Activated CD8-positive, alpha-beta memory T cell treated with anti-CD3 and anti-CD28 coated beads, Interleukin-2, amount 10 ng/mL, durations not matched to agents 7 days and 5 days (primary cell): ENCODE results near the gene MRGPRE. TPM values are rescaled to one million over a fixed set of nuclear protein-coding genes. Genes with fewer than 3 reads are reported as not detected.

Experiments
- ATAC-seq: fragments of 150-1000 bp; cut with Tn5 transposase; one replicate; pipeline ENCODE4 v1.10.0; 2021; ENCODE audit warnings: moderate library complexity
- CTCF ChIA-PET: fragments of 350-600 bp; sonication (Branson Sonifier 250); formaldehyde crosslinking; loops from one replicate; lab custom pipeline; 2021; ENCODE audit warnings: antibody characterized with exemption; lab: Charles Lee
- DNase-seq: peaks from one replicate; pipeline ENCODE4 v3.0.0-alpha.2; 2020
- H3K27ac Mint-ChIP-seq: one replicate; pipeline ENCODE4 v1.8.0; 2021; ENCODE audit warnings: mild to moderate bottlenecking, mixed read lengths
- H3K27me3 Mint-ChIP-seq: one replicate; pipeline ENCODE4 v1.8.0; 2021; ENCODE audit warnings: mixed read lengths
- H3K36me3 Mint-ChIP-seq: one replicate; pipeline ENCODE4 v1.8.0; 2021; ENCODE audit warnings: mild to moderate bottlenecking, mixed read lengths
- H3K4me1 Mint-ChIP-seq: one replicate; pipeline ENCODE4 v1.8.0; 2021; ENCODE audit warnings: mixed read lengths
- H3K4me3 Mint-ChIP-seq: one replicate; pipeline ENCODE4 v1.8.0; 2021; ENCODE audit warnings: mild to moderate bottlenecking, moderate library complexity, mixed read lengths
- H3K9me3 Mint-ChIP-seq: one replicate; pipeline ENCODE4 v1.8.0; 2022; ENCODE audit warnings: low read depth, mixed read lengths
- total RNA-seq, 2 experiments: library from RNA; stranded (reverse); gene quantifications; one replicate each; pipeline ENCODE4 v1.2.3, GENCODE V29; 2021

MRGPRE gene
- total RNA-seq, 2 experiments from 2014 or later = not detected

DNA sequence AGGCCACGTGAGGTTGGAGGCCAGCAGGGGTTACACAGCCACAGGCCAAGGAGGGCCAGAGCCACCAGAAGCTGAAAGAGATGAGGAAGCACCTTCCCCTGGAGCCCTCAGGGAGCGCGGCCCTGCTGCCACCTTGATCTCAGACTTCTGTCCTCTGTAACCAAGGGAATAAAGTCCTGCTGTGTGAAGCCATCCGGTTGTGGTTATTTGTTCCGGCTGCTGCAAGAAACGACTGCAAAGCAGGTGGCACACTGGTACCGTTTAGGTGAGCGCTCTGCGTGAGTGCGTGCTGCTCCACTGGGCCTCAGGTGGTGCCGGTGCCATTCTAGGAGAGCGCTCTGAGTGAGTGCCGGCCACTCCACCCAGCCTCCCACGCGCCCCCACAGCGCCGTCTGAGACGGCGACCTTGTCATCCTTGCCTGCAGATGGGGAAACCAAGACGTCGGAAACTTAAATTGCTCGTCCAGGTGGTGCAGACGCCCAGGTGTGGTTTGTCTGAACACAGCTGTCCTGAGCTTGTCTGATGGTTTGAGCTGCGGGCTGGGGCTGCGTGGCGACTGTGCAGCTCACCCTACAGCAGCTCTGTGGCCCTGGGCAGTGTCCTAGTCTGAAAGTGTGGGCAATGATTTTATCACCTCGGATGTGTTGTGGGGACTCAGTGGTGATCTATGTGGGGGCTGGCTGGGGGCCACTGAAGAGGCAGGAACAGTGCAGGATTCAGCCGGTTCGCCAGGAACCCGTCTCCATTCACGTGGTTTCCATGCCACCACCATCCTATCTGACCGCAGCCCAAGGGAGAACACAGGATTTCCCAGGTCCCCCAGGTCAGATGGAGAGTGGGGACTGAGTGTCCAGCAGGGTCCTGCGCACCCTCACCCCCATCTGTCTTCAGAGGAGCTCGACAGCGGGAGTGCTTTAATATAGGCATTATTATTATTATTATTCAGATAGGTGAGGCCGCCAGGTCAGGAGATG, 9.0 kb downstream of the MRGPRE start:
- H3K9me3 Mint-ChIP-seq = no peaks in the 10 kb centered on the region

DNA sequence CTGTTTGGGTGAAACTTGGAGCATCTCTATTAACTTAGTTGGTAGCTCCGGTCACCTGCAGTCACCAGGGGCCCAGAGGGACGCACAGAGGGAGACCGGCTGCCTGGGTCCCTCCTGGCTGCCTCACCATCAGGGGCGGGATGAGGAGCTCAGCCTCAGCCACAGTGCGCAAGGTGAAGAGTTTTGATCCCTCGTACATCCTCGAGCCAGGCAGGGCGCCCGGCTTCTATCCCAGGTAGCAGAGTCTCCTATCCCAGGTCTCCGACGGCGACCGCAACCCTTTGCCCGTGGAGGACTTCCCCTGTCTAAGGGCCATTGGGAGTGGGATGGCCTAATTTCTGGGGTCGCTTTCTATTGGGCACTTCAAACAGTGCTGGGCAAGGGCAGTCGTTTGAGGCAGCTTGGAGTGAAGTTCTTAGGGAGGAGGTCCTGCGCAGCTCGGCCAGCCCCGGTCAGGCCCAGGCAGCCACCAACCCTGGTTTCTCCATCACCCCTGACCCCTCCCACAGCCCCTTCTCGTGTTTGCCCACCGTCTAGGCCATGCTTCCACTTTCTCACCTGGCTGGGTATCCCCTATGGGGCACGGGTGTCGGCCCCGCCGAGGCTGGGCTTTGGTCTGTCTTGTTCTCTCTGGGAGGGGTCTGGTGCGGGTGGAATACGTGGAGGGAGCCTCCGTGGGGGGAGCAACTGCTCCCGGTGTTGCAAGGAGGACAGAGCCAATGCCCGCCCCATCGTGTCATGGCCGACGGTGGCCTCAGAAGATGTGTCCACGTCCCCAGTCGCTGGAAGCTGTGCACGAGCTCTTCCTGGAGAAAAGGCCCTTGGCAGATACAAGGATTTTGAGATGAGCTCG, 10.0 kb downstream of the MRGPRE start:
- DNase-seq = peak; percentile 37
- no peaks in the 10 kb centered on the region for H3K9me3 Mint-ChIP-seq
- no peaks in the 10 kb centered on the region for H3K36me3 Mint-ChIP-seq
- no peak overlapping the region for H3K27ac Mint-ChIP-seq
- CTCF ChIA-PET = no interaction called here
- no peak for ATAC-seq
- H3K4me3 Mint-ChIP-seq = no peak overlapping the region
- H3K4me1 Mint-ChIP-seq = peaks cover 2% of the 10 kb centered on the region
- peaks cover 8% of the 10 kb centered on the region for H3K27me3 Mint-ChIP-seq

More for the DNA sequence above, 9.0 kb downstream of the MRGPRE start:
- CTCF ChIA-PET = no interaction called here
- H3K27ac Mint-ChIP-seq = no peak overlapping the region
- H3K4me1 Mint-ChIP-seq = peaks cover 2% of the 10 kb centered on the region
- peak; percentile 41 for DNase-seq
- peaks cover 8% of the 10 kb centered on the region for H3K27me3 Mint-ChIP-seq
- ATAC-seq = no peak
- H3K36me3 Mint-ChIP-seq = no peaks in the 10 kb centered on the region
- H3K4me3 Mint-ChIP-seq = no peak overlapping the region

DNA sequence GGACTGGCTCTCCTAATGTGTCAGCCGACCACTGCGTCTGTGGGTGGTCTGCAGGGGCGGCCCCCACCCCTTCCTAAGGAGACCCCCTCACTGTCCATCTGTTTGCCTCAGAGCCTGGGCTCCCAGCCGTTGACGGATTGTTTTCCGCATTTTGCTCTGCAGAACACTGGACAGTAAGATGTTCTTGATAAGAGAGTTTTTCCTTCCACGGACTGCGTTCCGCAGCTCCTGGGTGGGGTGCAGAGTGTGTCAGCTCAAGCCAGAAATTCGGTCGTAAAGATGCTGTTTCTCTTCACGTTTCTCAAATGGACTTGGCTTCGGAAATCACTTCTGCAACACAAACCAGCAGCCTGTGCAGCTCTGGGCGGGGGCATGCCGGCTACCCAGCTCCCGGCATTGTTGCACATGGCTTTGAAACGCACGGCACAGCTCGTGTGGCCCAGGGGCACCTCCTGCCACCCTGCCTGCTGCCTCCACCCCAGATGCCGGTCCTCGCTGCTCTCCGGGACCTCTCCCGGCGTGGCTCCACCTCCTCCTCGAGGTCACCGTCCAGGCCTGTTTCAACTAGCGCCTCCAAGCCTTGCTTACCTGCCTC, 10.7 kb downstream of the MRGPRE start:
- DNase-seq = peak; percentile 29
- CTCF ChIA-PET = no interaction called here
- peaks cover 4% of the 10 kb centered on the region for H3K4me1 Mint-ChIP-seq

GRCh38 chr11:3220521-3221407, 11.5 kb downstream of the MRGPRE start:
- CTCF ChIA-PET = no interaction called here
- ATAC-seq (no peak), DNase-seq (peak; percentile 37)
- peaks cover 8% of the 10 kb centered on the region for H3K27me3 Mint-ChIP-seq
- peaks cover 4% of the 10 kb centered on the region for H3K4me1 Mint-ChIP-seq
- H3K9me3 Mint-ChIP-seq = no peaks in the 10 kb centered on the region
- H3K36me3 Mint-ChIP-seq = no peaks in the 10 kb centered on the region
- H3K27ac Mint-ChIP-seq = no peak overlapping the region
- no peak overlapping the region for H3K4me3 Mint-ChIP-seq

More for the DNA sequence above, 10.7 kb downstream of the MRGPRE start:
- H3K9me3 Mint-ChIP-seq = no peaks in the 10 kb centered on the region
- no peaks in the 10 kb centered on the region for H3K36me3 Mint-ChIP-seq
- no peak for ATAC-seq
- peaks cover 8% of the 10 kb centered on the region for H3K27me3 Mint-ChIP-seq
- H3K27ac Mint-ChIP-seq = no peak overlapping the region
- no peak overlapping the region for H3K4me3 Mint-ChIP-seq

- DNase-seq (peak; percentile 33), ATAC-seq (no peak)
- Mint-ChIP-seq H3K4me3 (no peak overlapping the region), H3K9me3 (no peaks in the 10 kb centered on the region), H3K36me3 (no peaks in the 10 kb centered on the region), H3K27ac (no peak overlapping the region), H3K27me3 (peaks cover 8% of the 10 kb centered on the region), H3K4me1 (peaks cover 4% of the 10 kb centered on the region)
- CTCF ChIA-PET = no interaction called here
These were observed 12.1 kb downstream of the MRGPRE start for GRCh38 chr11:3220101-3220500.

DNA sequence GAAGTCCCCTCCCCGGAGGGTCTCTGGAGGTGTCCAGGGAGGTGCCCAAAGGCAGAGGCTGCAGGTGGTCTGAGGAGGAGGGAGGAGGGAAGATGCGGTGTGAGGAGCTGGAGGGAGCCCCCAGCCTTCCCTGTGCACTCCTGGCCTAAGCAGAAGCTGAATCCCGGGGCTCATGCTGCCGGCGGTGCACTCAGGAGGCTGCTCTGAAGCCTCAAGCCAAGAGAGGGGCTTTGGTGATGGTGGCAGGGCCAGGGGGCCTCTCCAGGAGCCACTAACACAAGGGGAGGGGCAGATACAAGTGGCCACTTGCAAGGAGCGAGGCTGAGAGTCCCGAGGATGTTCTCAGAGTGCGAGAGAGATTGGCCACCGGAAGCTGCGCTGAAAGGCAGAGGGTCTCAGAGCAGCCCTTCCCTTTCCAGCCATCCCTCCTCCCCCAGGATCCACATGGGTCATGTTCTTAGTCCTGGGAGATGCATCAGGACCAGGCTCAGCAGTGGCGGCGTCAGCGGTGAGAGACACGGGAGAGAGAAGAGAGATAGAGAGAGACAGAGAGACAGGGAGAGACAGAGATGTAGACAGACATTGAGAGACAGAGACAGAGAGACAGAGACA, 12.8 kb downstream of the MRGPRE start:
- peaks cover 8% of the 10 kb centered on the region for H3K27me3 Mint-ChIP-seq
- no peak overlapping the region for H3K27ac Mint-ChIP-seq

DNA sequence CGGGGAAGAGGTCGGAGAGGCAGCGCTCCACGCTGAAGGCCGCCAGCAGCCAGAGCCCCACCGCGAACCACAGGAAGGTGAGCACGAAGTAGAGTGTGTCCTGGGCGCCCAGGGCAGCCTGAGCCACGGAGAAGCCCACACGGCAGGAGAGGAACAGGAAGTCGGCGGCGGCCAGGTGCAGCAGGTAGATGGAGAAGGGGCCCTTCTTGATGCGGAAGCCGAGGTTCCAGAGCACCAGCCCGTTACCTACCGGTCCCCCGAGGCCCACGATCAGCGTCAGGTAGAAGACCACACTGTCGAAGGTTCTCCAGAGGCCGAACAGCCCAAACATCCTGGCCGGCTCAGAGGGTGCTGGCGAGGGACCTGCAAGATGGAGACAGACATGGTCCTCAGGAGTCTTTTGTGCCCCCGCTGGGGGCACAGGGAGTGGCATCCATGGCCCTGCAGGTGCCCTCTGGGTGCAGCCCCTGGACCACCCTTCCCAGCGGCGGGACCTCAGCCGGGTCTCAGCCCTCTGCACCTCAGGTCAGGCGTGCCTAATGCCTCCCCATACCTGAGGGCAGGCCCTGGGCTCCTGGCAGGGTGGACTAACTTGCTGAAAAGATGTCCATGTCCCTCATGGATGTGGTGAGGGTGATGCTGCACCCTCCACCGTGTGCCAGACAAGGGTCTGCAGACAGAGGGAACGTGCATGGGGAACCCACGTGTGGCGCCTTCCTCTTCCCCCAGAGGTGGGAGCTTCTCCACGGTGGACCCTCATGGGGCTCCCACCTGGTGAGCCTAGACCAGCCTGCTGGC, 13.5 kb downstream of the MRGPRE start, which contains the start of gene MRGPRG:
Gene MRGPRG (minus strand): TSS at position 331 of the 798 bp plus-strand sequence. CDS start 0 bp downstream, at position 331.
- Mint-ChIP-seq H3K4me3 (no peak within 1 kb of the TSS), H3K27ac (no peak within 1 kb of the TSS), H3K36me3 (no peaks in the 10 kb centered on the region), H3K9me3 (no peaks in the 10 kb centered on the region), H3K27me3 (peaks cover 7% of the 10 kb centered on the region), H3K4me1 (peaks cover 4% of the 10 kb centered on the region)
- CTCF ChIA-PET = interaction anchor here (0.8 kb wide), 1 partner anchor 10 kb away, joined by 3 read pairs; no protein-coding TSS in a partner anchor
- ATAC-seq (no peak), DNase-seq (no peak)

More for the DNA sequence above, 12.8 kb downstream of the MRGPRE start:
- H3K9me3 Mint-ChIP-seq = no peaks in the 10 kb centered on the region
- peaks cover 4% of the 10 kb centered on the region for H3K4me1 Mint-ChIP-seq
- DNase-seq (no peak), ATAC-seq (no peak)
- CTCF ChIA-PET = no interaction called here
- no peak overlapping the region for H3K4me3 Mint-ChIP-seq
- H3K36me3 Mint-ChIP-seq = no peaks in the 10 kb centered on the region

- CTCF ChIA-PET = interaction anchor here (0.8 kb wide), 1 partner anchor 9 kb away, joined by 3 read pairs; no protein-coding TSS in a partner anchor
- Mint-ChIP-seq H3K4me1 (peaks cover 4% of the 10 kb centered on the region), H3K27ac (no peak overlapping the region), H3K4me3 (no peak overlapping the region), H3K36me3 (no peaks in the 10 kb centered on the region), H3K27me3 (no peaks in the 10 kb centered on the region), H3K9me3 (no peaks in the 10 kb centered on the region)
- ATAC-seq (no peak), DNase-seq (no peak)
These were observed 14.3 kb downstream of the MRGPRE start for GRCh38 chr11:3217818-3218482.

- peaks cover 3% of the 10 kb centered on the region for H3K4me1 Mint-ChIP-seq
- CTCF ChIA-PET = interaction anchor here (1.2 to 1.6 kb wide), 3 partner anchors 9 to 165 kb away, joined by 3 to 4 read pairs (median 3); no protein-coding TSS in a partner anchor
- no peaks in the 10 kb centered on the region for H3K36me3 Mint-ChIP-seq
- peaks cover 3% of the 10 kb centered on the region for H3K27me3 Mint-ChIP-seq
- ATAC-seq = no peak
- no peak overlapping the region for H3K4me3 Mint-ChIP-seq
- H3K9me3 Mint-ChIP-seq = no peaks in the 10 kb centered on the region
- DNase-seq = no peak
- H3K27ac Mint-ChIP-seq = no peak overlapping the region
These were observed 16.1 kb downstream of the MRGPRE start for GRCh38 chr11:3216027-3216525.

- CTCF ChIA-PET = interaction anchor here (0.8 to 1.6 kb wide), 3 partner anchors 10 to 164 kb away, joined by 3 to 4 read pairs (median 3); no protein-coding TSS in a partner anchor
- no peaks in the 10 kb centered on the region for H3K36me3 Mint-ChIP-seq
- DNase-seq (no peak), ATAC-seq (no peak)
- H3K27me3 Mint-ChIP-seq = peaks cover 3% of the 10 kb centered on the region
- no peaks in the 10 kb centered on the region for H3K9me3 Mint-ChIP-seq
- H3K4me1 Mint-ChIP-seq = peaks cover 3% of the 10 kb centered on the region
- H3K27ac Mint-ChIP-seq = no peak overlapping the region
- H3K4me3 Mint-ChIP-seq = no peak overlapping the region
These were observed 16.7 kb downstream of the MRGPRE start for GRCh38 chr11:3215346-3216026.
